ENCODE measurements around the gene CRISPLD2.
"Not testable (repeated sequence)": the region's sequence is repeated elsewhere in the genome, so short reads cannot be mapped to it uniquely, and the experiment has no call there.

CRISPLD2 gene

GRCh38 chr16:84844559-84845495 is 25.0 kb downstream of the CRISPLD2 start:
- Mint-ChIP-seq H3K36me3 (no peaks in the 10 kb centered on the region), H3K9me3 (no peaks in the 10 kb centered on the region), H3K4me1 (no peaks in the 10 kb centered on the region), H3K27me3 (peaks cover 35 to 44% of the 10 kb centered on the region in 2 donors), H3K27ac (peak overlapping the region; percentile 63), H3K4me3 (no peak overlapping the region)
- DNase-seq = no peak
- ATAC-seq (replicated peaks) = no peak

- peaks cover 31 to 42% of the 10 kb centered on the region in 2 donors for H3K27me3 Mint-ChIP-seq
- no peak for ATAC-seq (replicated peaks)
- no peaks in the 10 kb centered on the region for H3K4me1 Mint-ChIP-seq
- peaks cover 2 to 3% of the 10 kb centered on the region in 2 donors for H3K9me3 Mint-ChIP-seq
- no peaks in the 10 kb centered on the region for H3K36me3 Mint-ChIP-seq
- no peak for DNase-seq
- H3K4me3 Mint-ChIP-seq = no peak overlapping the region
- H3K27ac Mint-ChIP-seq = no peak overlapping the region
Observed at GRCh38 chr16:84845496-84846002, 25.8 kb downstream of the CRISPLD2 start.

- no peak overlapping the region for H3K4me3 Mint-ChIP-seq
- peaks cover 21 to 25% of the 10 kb centered on the region in 2 donors for H3K27me3 Mint-ChIP-seq
- H3K4me1 Mint-ChIP-seq = no peaks in the 10 kb centered on the region
- ATAC-seq (replicated peaks) (no peak), DNase-seq (no peak)
- H3K27ac Mint-ChIP-seq = no peak overlapping the region
- peaks cover 6 to 7% of the 10 kb centered on the region in 2 donors for H3K9me3 Mint-ChIP-seq
- H3K36me3 Mint-ChIP-seq = peaks cover 0 to 3% of the 10 kb centered on the region in 2 donors
Observed at GRCh38 chr16:84847564-84848355, 28.0 kb downstream of the CRISPLD2 start.

GRCh38 chr16:84848986-84849634 is 29.3 kb downstream of the CRISPLD2 start:
- Mint-ChIP-seq H3K27me3 (peaks cover 27 to 30% of the 10 kb centered on the region in 2 donors), H3K27ac (no peak overlapping the region), H3K36me3 (peaks cover 0 to 3% of the 10 kb centered on the region in 2 donors), H3K4me1 (no peaks in the 10 kb centered on the region), H3K9me3 (peaks cover 6 to 7% of the 10 kb centered on the region in 2 donors), H3K4me3 (no peak overlapping the region)
- ATAC-seq (replicated peaks) (no peak), DNase-seq (no peak)

GRCh38 chr16:84849751-84850150 is 30.0 kb downstream of the CRISPLD2 start:
- DNase-seq (no peak), ATAC-seq (replicated peaks) (no peak)
- H3K9me3 Mint-ChIP-seq = peaks cover 6 to 7% of the 10 kb centered on the region in 2 donors
- no peak overlapping the region for H3K27ac Mint-ChIP-seq
- H3K36me3 Mint-ChIP-seq = peaks cover 0 to 3% of the 10 kb centered on the region in 2 donors
- no peak overlapping the region for H3K4me3 Mint-ChIP-seq
- H3K4me1 Mint-ChIP-seq = no peaks in the 10 kb centered on the region
- peaks cover 22 to 26% of the 10 kb centered on the region in 2 donors for H3K27me3 Mint-ChIP-seq

GRCh38 chr16:84850714-84851113 is 30.9 kb downstream of the CRISPLD2 start:
- Mint-ChIP-seq H3K36me3 (peaks cover 0 to 3% of the 10 kb centered on the region in 2 donors), H3K4me3 (no peak overlapping the region), H3K9me3 (peaks cover 6 to 7% of the 10 kb centered on the region in 2 donors), H3K4me1 (no peaks in the 10 kb centered on the region), H3K27ac (no peak overlapping the region), H3K27me3 (peaks cover 21 to 30% of the 10 kb centered on the region in 2 donors)
- DNase-seq (no peak), ATAC-seq (replicated peaks) (no peak)

- Mint-ChIP-seq H3K36me3 (peaks cover 0 to 3% of the 10 kb centered on the region in 2 donors), H3K27ac (no peak overlapping the region), H3K9me3 (peaks cover 6 to 7% of the 10 kb centered on the region in 2 donors), H3K4me3 (no peak overlapping the region), H3K4me1 (no peaks in the 10 kb centered on the region), H3K27me3 (peaks cover 21 to 30% of the 10 kb centered on the region in 2 donors)
- DNase-seq (no peak), ATAC-seq (replicated peaks) (no peak)
Observed at GRCh38 chr16:84851192-84852127, 31.7 kb downstream of the CRISPLD2 start.

GRCh38 chr16:84853534-84853933 is 33.7 kb downstream of the CRISPLD2 start:
- no peaks in the 10 kb centered on the region for H3K4me1 Mint-ChIP-seq
- H3K4me3 Mint-ChIP-seq = no peak overlapping the region
- no peak for DNase-seq
- peaks cover 6 to 7% of the 10 kb centered on the region in 2 donors for H3K9me3 Mint-ChIP-seq
- no peak overlapping the region for H3K27ac Mint-ChIP-seq
- peaks cover 20 to 21% of the 10 kb centered on the region in 2 donors for H3K27me3 Mint-ChIP-seq
- no peak for ATAC-seq (replicated peaks)
- peaks cover 0 to 3% of the 10 kb centered on the region in 2 donors for H3K36me3 Mint-ChIP-seq

GRCh38 chr16:84854759-84855158 is 35.0 kb downstream of the CRISPLD2 start:
- H3K27ac Mint-ChIP-seq = no peak overlapping the region
- H3K4me1 Mint-ChIP-seq = no peaks in the 10 kb centered on the region
- ATAC-seq (replicated peaks) (no peak), DNase-seq (no peak)
- peaks cover 10 to 13% of the 10 kb centered on the region in 2 donors for H3K9me3 Mint-ChIP-seq
- H3K4me3 Mint-ChIP-seq = no peak overlapping the region
- H3K36me3 Mint-ChIP-seq = peaks cover 0 to 3% of the 10 kb centered on the region in 2 donors
- H3K27me3 Mint-ChIP-seq = peaks cover 20 to 21% of the 10 kb centered on the region in 2 donors

GRCh38 chr16:84855435-84856202 is 35.8 kb downstream of the CRISPLD2 start:
- not testable (repeated sequence) for ATAC-seq (replicated peaks)
- peaks cover 12 to 19% of the 10 kb centered on the region in 2 donors for H3K9me3 Mint-ChIP-seq

GRCh38 chr16:84856203-84856581 is 36.4 kb downstream of the CRISPLD2 start:
- H3K4me3 Mint-ChIP-seq; DNase-seq; H3K27ac Mint-ChIP-seq; H3K4me1 Mint-ChIP-seq; ATAC-seq (replicated peaks); H3K36me3 Mint-ChIP-seq: not testable (repeated sequence)
- peaks cover 8 to 16% of the 10 kb centered on the region in 2 donors for H3K9me3 Mint-ChIP-seq
- peaks cover 14 to 23% of the 10 kb centered on the region in 2 donors for H3K27me3 Mint-ChIP-seq

More at GRCh38 chr16:84855435-84856202, 35.8 kb downstream of the CRISPLD2 start:
- H3K4me3 Mint-ChIP-seq, H3K36me3 Mint-ChIP-seq, H3K27ac Mint-ChIP-seq, DNase-seq, H3K4me1 Mint-ChIP-seq: not testable (repeated sequence)
- peaks cover 17 to 24% of the 10 kb centered on the region in 2 donors for H3K27me3 Mint-ChIP-seq

GRCh38 chr16:84856811-84857210 is 37.0 kb downstream of the CRISPLD2 start:
- H3K4me1 Mint-ChIP-seq; DNase-seq; H3K36me3 Mint-ChIP-seq; ATAC-seq (replicated peaks); H3K27ac Mint-ChIP-seq; H3K4me3 Mint-ChIP-seq: not testable (repeated sequence)
- H3K9me3 Mint-ChIP-seq = peaks cover 8 to 16% of the 10 kb centered on the region in 2 donors
- peaks cover 14 to 20% of the 10 kb centered on the region in 2 donors for H3K27me3 Mint-ChIP-seq

Data from stimulated activated naive B cell treated with anti-CD40 and anti-IgM and Interleukin-4, amounts not matched to agents 10 μg/mL and 1 μg/mL and 100 μg/mL, for 72 hours (primary cell).